NCI-H128 (cell line): ENCODE measurements around the gene FRRS1L.
A peak's percentile ranks its signal among the peaks of the same experiment; 100 is the strongest.
"Not testable (repeated sequence)": the region's sequence is repeated elsewhere in the genome, so short reads cannot be mapped to it uniquely, and the experiment has no call there.

Experiments used
- DNase-seq: peaks from one replicate; lab custom pipeline; 2025; ENCODE audit not compliant: unreplicated experiment; lab: John Stamatoyannopoulos, UW

FRRS1L gene

DNA sequence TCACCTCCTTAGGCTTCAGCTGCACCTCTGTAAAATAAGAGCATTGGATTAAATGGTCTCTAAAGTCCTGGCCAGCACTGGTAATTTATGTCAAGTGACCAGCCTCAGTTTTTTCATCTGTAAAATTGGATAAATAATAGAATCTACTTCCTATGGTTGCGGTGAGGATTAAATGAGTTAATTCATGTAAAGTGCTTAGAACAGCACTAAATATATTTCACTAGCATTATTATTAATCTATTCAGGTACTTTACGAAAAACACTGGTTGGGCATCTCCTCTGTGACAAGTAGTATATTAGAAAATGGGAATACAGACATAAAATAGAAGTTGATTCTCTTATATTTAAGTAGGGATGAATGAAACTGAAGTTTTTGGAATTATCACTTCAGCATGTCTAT lies 33.5 kb downstream of the FRRS1L start:
- no peak for DNase-seq

DNA sequence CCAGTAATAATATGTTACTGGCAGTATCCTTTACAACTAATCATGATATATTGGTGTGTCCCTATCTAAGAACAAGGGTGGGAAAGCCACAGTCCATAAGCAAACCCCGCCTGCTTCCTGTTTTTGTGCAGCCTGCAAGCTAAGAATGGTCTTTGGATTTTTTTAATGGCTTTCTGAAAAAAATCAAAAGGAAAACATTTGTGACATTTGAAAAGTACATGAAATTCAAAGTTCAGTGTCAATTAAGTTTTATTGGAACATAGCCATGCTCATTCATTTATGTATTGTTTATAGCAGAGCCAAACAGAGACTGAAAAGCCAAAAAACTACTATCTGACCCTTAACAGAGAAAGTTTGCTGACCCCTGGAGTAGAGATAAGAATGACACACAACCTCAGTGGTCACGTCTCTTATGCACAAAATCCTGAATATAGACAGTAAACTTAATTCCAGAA lies 34.5 kb downstream of the FRRS1L start:
- DNase-seq, result no peak

DNA sequence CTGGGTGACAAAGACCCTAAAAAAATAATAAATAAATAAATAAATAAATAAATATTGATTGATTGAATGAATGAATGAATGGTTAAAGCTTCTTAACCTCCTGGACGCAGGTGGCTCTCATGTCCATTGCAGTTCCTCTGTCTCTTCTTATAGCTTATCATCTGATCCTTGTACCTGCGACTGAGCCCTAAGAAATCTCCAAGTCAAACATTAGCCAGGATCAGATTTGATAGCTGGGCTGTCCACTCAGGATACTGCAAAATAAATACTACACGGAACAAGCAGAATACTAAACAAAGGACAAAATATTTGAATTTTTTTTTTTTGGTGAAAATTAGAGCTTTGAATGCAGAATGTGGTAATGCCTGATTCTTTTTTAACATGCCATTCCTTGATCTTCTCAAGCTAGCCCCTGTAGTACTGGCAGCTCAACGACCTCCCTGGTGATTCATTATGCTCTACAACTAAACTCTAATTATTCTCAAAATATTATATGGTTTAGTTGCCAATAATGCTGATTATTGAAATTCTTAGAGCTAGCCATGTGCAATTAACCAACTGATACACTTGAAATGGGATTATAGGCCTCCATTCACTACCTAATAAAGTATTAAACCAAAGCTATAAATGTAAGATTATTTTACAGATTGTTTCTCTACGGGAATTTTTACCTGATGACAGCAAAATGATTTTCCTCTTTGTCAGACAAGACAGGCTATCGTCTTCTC lies 37.4 kb downstream of the FRRS1L start:
- DNase-seq, result no peak

DNA sequence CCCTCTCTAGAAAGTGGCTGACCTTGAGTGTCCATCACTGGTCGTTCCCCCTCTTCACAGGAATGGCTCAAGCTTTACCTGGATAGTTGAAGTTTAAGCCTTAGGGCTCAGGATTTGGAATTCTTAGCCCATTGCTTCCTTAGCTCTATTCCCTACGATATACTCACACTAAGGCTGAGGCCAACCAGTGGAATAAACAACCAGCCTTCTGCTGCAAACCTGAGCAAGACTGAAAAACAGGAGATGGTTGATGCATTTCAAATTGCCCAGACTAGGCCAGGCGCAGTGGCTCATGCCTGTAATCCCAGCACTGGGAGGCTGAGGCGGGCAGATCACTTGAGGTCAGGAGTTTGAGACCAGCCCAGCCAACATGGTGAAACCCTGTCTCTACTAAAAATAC lies 40.4 kb downstream of the FRRS1L start:
- DNase-seq, result not testable (repeated sequence)

DNA sequence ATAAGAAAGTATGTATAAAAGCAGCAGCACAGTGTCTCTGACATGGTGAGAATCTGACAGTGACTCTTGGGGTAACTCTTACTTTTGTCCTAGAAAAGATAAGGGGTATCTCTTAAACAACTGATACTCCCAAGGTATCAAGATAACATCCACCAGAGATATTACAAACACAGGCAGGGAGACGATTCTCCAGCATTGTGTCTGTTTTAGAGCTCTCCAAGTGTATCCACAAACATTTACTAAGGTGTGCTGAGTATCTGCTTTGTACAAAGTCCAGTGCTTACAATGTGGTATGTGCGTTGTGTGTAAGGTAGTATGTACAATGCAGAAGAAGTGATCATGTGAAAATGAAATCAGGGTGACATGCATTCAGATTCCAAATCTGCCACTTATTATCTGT lies 42.9 kb downstream of the FRRS1L start:
- DNase-seq, result no peak

DNA sequence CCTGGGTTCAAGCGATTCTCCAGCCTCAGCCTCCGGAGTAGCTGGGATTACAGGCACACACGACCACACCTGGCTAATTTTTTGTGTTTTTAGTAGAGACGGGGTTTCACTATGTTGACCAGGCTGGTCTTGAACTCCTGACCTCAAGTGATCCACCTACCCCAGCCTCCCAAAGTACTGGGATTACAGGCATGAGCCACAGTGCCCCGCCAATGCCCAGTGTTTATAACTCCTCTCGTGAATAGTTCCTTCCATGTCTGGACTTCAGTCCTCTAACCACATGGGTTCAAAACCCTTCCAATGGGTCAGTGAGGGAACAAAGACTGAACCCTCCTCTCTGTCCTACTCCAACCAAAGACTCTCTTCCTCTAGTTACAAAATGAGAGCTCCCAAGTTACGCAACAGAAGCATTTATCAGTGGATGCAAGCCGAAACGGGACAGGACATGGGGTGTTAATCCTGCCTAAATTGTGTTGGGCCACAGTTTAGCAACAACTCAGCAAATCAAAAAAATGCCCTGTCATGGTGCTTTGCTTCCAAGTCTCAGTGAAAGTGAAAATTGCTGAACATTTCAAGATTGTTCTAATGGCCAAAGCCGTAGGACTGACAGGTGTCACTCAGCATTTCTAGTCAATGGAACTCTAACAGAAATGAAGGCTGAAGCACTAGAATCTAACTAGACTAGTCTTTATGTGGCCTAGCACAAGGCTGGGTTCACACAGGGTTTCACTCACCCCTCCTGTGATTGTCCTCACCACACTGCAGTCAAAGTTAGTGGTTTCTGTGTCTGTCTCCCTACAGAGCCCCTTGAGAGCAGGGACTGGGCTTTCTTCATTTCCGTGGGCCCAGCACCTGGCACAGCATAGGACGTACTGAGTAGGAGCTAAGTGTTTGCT lies 44.1 kb downstream of the FRRS1L start:
- no peak for DNase-seq

DNA sequence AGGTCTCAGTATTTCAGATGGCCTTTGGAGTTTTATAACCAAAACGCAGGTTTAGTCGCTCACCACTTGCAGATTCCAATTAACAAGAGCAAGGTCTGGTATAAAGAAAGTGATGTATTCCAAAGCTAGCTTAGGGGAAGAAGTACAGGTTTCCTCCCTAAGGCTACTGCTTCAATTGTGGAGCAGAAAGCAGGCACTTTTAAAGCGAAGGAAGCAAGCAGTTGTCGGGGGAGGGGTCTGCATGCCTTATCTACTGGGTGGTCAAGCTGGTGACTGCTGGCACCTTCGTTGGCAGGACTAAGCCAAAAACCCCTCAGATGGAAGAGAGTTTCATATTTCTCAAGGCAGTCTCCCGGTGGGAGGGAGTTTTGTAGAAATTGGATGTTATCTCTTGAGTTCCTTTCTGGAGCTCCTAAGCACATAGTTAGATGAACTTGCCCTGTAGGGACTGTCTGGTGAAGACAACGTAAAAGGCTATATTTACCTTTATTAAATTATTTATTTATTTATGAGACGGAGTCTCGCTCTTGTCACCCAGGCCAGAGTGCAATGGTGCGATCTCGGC lies 45.7 kb downstream of the FRRS1L start:
- no peak for DNase-seq

DNA sequence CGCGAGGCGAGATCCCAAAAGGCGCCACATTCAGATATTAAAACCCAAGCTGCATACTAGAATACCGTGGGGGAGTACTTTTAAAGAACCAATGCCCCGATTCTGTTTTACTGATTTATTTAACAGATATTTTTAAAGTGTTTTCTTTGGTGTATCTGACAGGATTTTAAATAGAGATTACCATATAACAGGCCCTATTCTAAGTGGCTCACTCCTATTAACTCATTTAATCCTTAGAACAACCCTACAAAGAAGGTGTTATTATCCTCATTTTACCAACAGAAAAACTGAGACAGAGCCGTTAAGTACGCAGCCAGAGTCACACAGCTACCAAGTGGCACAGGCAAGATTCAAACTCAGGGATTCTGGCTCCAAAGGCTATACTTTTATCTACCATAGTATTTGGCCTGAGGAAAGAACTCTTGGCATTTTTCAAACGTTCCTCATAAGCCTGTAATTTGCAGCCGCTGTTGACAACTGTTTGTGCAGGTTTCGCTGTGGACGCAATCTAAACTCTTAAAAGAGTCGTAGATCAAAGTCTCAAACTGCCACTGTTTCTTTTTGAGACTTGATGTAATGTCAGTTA lies 46.8 kb downstream of the FRRS1L start:
- DNase-seq, result no peak

DNA sequence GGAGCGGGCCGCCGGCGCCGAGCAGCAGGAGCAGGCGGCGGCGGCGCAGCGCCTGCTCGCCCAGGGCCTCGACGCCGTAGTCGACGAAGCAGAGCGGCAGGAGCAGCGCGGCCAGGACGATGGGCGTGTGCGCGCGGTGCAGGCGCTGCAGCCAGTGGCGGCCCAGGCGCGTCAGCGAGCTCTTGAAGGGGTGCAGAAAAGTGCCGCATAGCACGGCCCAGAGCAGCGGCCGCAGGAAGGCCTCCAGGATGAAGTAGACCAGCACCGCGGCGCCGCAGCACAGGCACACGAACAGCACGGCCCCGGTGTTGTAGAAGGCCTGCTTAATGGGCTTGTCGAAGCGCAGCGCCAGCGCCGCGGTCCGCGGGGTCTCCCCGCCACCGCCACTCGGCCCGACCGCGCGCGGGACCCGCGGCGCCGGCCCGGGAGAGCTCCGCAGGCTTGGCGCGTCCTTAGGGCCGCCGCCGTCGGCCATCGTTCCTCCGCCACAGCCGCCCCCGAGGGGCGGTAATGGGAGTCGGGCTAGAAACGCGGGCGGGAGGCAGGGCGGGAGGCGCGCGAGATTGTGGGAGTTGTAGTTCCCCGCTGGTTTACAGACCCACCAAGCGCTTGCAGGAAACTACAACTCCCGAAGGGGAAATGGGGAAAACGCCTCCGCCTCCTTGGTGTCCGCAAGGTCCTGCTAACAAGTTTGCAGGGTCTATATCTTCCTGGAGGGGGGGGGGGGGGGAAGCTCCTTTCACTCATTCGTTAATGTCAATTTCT lies 47.4 kb downstream of the FRRS1L start, which contains the start of gene TMEM245:
Gene TMEM245, minus strand, starts transcription at position 509 of the 765 bp plus-strand sequence. Its CDS starts 34 bp downstream, at position 475.
- peak; percentile 98 for DNase-seq

DNA sequence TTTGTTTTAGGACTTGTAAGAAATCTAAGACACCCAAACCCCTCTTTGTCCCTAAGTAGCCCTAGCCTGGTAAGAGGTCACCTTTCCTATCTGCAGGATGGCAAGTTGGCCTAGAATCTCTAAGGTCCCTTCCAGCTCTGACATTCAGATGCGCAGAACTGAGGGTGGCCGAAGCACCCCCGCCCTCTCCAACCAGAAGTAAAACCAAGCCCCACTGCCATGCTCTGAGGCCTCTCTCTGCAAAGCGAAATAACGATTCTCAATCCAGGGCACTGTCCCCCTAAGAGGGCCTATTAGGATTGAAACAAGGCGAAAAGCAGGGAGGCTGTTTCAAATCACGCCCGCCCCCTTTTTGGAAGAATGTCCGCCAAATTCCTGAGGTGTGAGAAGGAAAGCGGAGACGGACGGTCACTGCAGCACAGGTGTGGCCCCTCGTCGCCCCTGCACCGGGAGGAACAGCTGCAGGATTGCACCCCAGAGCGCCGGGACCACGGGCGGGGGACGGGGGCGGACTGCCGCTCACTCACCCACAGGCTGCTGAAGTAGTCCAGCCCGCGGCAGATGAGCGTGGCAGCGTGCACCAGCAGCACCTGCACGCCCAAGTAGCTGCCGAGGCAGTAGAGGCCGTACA lies 48.1 kb downstream of the FRRS1L start:
- no peak for DNase-seq

DNA sequence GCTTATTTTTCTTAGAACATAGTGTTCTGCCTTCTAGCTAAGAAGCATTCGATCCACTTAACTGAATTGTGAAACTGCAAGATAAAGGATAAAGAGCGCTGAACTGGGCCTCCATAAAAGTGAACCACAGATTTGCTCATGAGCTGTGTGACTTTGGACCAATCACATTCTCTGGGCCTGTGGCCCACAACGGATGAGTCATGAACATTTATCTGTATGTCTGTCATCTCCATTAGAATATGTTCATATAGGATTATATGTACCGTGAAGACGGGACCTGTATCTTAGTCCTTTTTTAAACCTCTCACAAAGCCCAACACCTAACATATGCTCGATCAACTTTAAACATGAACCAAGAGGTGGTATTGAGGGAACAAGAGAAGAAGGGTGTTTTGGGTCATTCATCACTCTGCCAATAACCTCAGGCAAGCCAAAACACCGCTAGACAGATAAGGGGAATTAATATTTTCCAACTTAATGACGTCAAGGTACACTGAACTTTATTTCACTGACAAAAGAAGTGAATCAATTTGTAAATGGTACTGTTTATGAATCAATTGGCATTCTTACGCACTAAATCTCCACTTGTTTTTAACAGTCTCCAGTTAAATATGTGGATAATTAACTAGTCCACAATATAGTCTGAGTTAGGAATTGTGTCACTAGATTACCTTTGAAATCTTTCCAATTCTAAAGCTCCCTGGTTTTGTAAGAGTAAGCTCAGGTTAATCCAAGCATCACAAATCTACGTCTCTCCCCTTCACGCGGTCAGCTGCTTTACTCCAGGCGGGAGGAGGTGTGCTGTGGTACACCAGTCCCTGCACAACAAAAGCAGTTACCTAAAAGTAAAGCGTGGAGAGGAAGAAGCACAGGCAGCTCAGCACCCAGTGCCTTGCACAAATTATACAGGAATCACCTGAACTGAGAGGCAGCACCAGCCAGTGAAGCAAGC lies 48.9 kb downstream of the FRRS1L start:
- DNase-seq, result no peak

DNA sequence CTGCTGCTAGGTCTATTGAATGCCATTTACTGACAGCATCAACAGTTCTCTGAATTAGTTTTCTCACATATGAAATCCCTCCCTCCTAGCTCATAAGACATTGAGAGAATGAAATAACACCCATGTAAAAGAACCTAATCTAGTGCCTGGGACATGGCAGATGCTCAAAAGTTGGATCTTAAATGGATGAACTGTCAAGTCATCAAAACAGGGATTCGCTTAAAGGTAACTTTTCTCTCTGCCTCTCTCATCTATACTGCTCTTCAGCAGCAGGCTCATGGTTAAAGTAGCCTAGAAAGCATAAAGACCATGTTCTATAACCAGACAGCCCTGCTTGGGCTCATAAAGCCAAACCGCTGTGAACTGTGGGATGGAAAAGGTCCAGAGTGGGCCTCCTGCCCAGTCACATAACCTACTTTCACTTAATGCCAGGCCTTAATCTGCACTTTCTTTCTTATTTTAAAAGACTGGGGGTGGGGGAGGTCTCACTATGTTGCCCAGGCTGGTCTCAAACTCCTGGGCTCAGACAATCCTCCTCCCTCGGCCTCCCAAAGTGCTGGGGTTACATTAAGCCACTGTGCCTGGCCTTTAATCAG lies 51.0 kb downstream of the FRRS1L start:
- DNase-seq, result no peak

DNA sequence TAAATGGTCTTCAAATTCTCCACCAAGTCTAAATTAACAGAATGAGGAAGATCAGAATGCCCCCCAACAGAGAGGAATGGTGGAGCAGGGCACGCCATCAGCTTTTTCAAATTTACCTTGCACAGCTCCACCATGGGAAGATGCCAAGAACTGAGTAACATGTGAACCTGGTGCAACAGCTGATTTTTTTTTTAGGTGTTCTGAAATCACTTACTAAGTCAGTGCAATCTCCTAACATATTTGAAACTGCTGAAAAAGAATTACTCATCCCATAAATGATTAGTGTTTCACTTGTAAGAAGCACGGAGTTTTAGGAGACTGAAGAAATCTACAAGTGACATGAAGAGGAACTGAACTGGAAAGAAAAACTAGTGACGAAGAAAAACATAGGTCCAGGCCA lies 52.4 kb downstream of the FRRS1L start:
- DNase-seq, result no peak

DNA sequence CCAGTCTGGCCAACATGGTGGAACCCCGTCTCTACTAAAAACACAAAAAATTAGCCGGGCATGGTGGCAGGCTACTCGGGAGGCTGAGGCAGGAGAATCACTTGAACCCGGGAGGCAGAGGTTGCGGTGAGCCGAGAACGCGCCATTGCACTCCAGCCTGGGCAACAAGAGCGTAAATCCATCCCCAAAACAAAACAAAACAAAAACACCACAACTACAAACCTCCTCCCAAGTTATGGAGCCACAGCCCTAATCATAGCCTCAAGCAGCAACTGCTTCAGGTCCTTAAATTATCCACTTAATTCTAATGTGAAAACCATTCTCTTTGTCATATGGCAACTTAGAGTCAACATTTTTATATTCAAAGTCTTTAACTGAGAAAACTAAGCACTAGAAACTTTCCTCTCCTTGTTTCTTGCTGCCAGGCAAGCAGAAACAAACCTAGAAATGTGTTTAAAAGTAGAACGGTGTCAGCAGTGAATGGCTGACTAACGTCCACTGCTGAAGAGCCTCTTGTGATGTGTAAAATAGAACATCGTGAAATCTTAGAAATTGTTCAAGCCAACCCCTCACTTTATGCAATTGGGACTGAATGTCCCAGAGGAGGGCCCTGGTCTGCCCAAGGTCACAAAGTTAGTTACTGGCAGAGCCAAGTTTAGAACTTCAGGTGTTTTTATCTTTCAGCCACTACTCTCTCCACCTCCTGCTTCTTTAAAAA lies 53.0 kb downstream of the FRRS1L start:
- DNase-seq, result no peak

DNA sequence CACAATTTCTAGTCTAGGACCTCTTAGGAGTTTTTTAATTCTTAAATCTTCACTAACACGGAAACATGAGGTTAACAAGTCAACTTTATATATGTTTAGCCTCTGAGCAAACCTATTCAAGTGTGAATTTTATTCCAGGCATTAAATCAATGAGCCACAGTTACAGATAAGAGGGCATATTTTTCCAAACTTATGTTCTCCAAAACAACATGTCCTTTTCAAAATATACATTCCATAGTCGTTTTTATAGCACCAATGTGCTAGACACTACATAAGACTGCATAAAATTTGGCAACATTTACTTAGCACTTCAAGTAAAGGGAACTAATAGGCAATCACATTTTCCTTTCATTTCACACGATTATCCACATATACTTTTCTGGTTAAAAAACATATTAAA lies 53.8 kb downstream of the FRRS1L start:
- no peak for DNase-seq

DNA sequence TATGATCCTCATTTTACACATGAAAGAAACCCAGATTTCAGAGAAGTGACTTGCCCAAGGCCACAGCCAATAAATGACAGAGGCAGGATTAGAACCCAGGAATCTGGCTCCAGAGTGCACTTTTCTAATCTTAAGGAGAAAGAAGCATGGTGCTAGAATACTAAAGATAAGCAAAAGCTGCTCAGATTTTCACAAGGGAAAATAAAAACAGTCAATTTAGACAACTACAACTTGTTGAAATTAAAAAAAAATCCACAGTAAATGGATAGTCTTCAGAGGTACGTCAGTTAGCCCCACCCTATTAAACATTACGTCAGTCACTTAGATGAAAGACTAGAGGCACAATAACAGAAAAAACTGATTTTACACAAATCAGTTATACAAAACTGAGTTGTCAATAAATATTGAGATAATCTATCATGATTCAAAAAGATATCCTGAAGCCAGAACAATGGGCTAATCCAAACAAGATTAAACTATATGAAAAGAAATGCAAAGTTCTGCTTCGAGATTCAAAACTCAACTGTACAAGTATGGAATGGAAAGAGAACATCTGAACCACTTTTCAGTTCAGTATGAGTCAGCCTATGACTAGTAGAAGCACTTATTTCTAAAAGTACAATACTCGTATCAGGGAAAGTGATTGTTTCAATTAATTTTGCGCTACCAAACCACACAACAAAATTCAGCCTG lies 56.6 kb downstream of the FRRS1L start:
- no peak for DNase-seq

DNA sequence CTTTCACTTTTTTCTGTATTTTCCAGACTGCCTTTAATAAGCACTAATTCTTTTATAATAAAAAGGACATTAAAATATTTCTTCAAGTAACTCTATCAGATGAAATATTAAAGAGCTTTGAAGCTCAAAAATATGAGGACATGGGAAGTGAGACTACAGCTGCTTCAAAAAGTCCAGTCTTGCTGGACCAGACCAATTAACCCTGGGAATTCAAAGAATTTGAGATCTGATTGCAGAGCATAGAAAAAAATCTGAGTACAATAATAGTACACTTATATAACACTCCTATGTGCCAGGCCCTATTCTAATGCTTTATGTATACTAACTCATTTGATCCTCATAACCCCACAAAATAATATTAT lies 57.1 kb downstream of the FRRS1L start:
- DNase-seq, result no peak

DNA sequence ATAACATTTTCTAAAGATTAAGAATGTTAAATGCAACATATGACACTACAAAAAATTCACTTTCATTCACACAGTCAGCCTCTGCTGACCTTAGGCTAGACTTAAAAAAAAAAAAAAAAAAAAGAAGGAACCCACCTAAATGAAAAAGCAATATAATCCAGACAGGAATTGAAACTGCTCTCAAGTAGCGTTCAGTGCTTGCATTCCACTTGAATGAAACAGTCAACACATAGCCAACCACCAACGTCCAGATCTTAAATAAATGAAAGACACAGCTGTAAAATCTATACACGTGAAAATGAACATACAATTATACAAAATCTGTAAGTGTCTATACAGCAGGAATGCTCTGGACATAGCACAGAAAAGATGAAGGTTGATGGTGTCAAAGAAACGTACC lies 58.7 kb downstream of the FRRS1L start:
- DNase-seq, result no peak
